Lung (tissue), 12 donors: ENCODE measurements around the gene BCR. TPM values are rescaled to one million over a fixed set of nuclear protein-coding genes. Genes with fewer than 3 reads are reported as not detected.

Source experiments
- ATAC-seq: fragments of 200-7000 bp; cut with Tn5 transposase; one replicate; pipeline ENCODE4 v1.9.1; 2020; ENCODE audit warnings: moderate number of reproducible peaks; ENCODE audit not compliant: insufficient read depth, low FRiP score
- DNase-seq, 3 donors: peaks; one replicate each; pipeline ENCODE4 v3.0.0-alpha.2; 2013 to 2017
- H3K27ac ChIP-seq, 2 donors: one replicate each; pipeline ENCODE4 v1.5.1; 2013; ENCODE audit warnings: mild to moderate bottlenecking in 2 of 2, moderate library complexity in 2 of 2, control low read depth in 1 of 2, inconsistent platforms in 1 of 2, low read depth in 1 of 2, low read length in 1 of 2
- H3K27me3 ChIP-seq, 3 donors: one replicate each; pipeline ENCODE4 v1.5.1; 2013; ENCODE audit warnings: low read length in 2 of 3; ENCODE audit not compliant: control insufficient read depth in 3 of 3, insufficient read depth in 3 of 3
- H3K36me3 ChIP-seq, 4 donors: one replicate each; pipeline ENCODE4 v1.5.1; 2013; ENCODE audit warnings: low read length in 4 of 4, mild to moderate bottlenecking in 1 of 4, moderate library complexity in 1 of 4; ENCODE audit not compliant: control insufficient read depth in 4 of 4, insufficient read depth in 4 of 4
- H3K4me1 ChIP-seq, 5 donors: one replicate each; pipeline ENCODE4 v1.5.1; 2013; ENCODE audit warnings: low read length in 5 of 5, mild to moderate bottlenecking in 2 of 5, moderate library complexity in 1 of 5; ENCODE audit not compliant: control insufficient read depth in 5 of 5, insufficient read depth in 5 of 5
- H3K4me3 ChIP-seq: one replicate; pipeline ENCODE4 v1.5.1; 2013; ENCODE audit warnings: mild to moderate bottlenecking, control low read depth, moderate library complexity
- H3K9ac ChIP-seq, 2 donors: one replicate each; pipeline ENCODE4 v1.5.1; 2013; ENCODE audit warnings: low read length in 2 of 2, control low read depth in 1 of 2; ENCODE audit not compliant: insufficient read depth in 1 of 2
- H3K9me3 ChIP-seq, 4 donors: one replicate each; pipeline ENCODE4 v1.5.1; 2013; ENCODE audit warnings: low read length in 3 of 4, mild to moderate bottlenecking in 1 of 4, moderate library complexity in 1 of 4; ENCODE audit not compliant: control insufficient read depth in 4 of 4, insufficient read depth in 3 of 4
- CTCF ChIP-seq: IDR thresholded peaks from 2 replicates; pipeline ENCODE4 v1.5.1; 2012; ENCODE audit warnings: mild to moderate bottlenecking; ENCODE audit errors: control extremely low read depth, extremely low read depth
- WGBS, 2 donors: extraction: QIAGEN DNeasy Blood & Tissue Kit; methylation state at CpG; one replicate each; pipeline ENCODE4 v1.1.7; 2013; 5-methylcytosine and 5-hydroxymethylcytosine counted together
- polyA plus RNA-seq, 2 donors: library from polyadenylated mRNA; stranded (reverse); fragments of 200-250 nt; gene quantifications; one replicate each; pipeline ENCODE4 v1.2.1, GENCODE V29; 2013
- total RNA-seq, 2 donors: library from RNA; depleted of rRNA in 1 of 2; stranded (reverse); fragments of >200 nt in 1 of 2; gene quantifications; one replicate each; pipeline ENCODE4 v1.2.1, GENCODE V29; 2014 to 2021
- donor health status: control.
- donor health status: control.
- donor health status: Bipolar disorder and iron deficiency.
- donor health status: healthy.
- donor health status: DM: yes; HTN: yes; CAD: no.

Gene BCR
- total and polyA plus RNA-seq, 4 donors, result 21.8 to 67.3 (median 31.8) TPM

GRCh38 chr22:23287136-23288095 is 107.1 kb downstream of the BCR start:
- no peaks in the 10 kb centered on the region for H3K27me3 ChIP-seq
- WGBS, 2 donors, result 95 to 97% methylated on average over 21 of the region's 21 CpGs
- H3K9me3 ChIP-seq, result no peaks in the 10 kb centered on the region
- ATAC-seq (no peak), DNase-seq (no peak)
- H3K9ac ChIP-seq, result no peak overlapping the region
- no peaks in the 10 kb centered on the region for H3K4me1 ChIP-seq
- no peak overlapping the region for H3K4me3 ChIP-seq
- peaks cover 0 to 70% (median 1%) of the 10 kb centered on the region in 4 donors for H3K36me3 ChIP-seq
- H3K27ac ChIP-seq, result no peak overlapping the region
- no peak for TF ChIP-seq CTCF

GRCh38 chr22:23288301-23289129 is 108.2 kb downstream of the BCR start:
- no peak for DNase-seq
- 94% methylated on average over 17 of the region's 17 CpGs for WGBS, 2 donors
- Histone ChIP-seq H3K27me3 (no peaks in the 10 kb centered on the region), H3K9ac (no peak overlapping the region), H3K4me1 (no peaks in the 10 kb centered on the region), H3K36me3 (peaks cover 0 to 76% (median 4%) of the 10 kb centered on the region in 4 donors), H3K9me3 (no peaks in the 10 kb centered on the region), H3K4me3 (no peak overlapping the region), H3K27ac (peak overlapping the region in 1 of 2 donors; percentile 11)
- no peak for TF ChIP-seq CTCF
- no peak for ATAC-seq

GRCh38 chr22:23289130-23289503 is 108.8 kb downstream of the BCR start:
- Histone ChIP-seq H3K9ac (no peak overlapping the region), H3K27me3 (no peaks in the 10 kb centered on the region), H3K9me3 (no peaks in the 10 kb centered on the region), H3K36me3 (peaks cover 0 to 74% (median 7%) of the 10 kb centered on the region in 4 donors), H3K4me1 (no peaks in the 10 kb centered on the region), H3K27ac (no peak overlapping the region), H3K4me3 (no peak overlapping the region)
- ATAC-seq (no peak), DNase-seq (no peak)
- no peak for TF ChIP-seq CTCF
- WGBS, 2 donors, result 69 to 85% methylated on average over 5 of the region's 5 CpGs
